GM18519 (cell line): ENCODE measurements around the gene MPEG1.

Experiments
- ATAC-seq: cut with Tn5 transposase; IDR thresholded peaks from one replicate; pipeline ENCODE4 v1.9.1; 2021; ENCODE audit warnings: mild to moderate bottlenecking, moderate library complexity; ENCODE audit not compliant: unreplicated experiment, low FRiP score

The MPEG1 gene

DNA sequence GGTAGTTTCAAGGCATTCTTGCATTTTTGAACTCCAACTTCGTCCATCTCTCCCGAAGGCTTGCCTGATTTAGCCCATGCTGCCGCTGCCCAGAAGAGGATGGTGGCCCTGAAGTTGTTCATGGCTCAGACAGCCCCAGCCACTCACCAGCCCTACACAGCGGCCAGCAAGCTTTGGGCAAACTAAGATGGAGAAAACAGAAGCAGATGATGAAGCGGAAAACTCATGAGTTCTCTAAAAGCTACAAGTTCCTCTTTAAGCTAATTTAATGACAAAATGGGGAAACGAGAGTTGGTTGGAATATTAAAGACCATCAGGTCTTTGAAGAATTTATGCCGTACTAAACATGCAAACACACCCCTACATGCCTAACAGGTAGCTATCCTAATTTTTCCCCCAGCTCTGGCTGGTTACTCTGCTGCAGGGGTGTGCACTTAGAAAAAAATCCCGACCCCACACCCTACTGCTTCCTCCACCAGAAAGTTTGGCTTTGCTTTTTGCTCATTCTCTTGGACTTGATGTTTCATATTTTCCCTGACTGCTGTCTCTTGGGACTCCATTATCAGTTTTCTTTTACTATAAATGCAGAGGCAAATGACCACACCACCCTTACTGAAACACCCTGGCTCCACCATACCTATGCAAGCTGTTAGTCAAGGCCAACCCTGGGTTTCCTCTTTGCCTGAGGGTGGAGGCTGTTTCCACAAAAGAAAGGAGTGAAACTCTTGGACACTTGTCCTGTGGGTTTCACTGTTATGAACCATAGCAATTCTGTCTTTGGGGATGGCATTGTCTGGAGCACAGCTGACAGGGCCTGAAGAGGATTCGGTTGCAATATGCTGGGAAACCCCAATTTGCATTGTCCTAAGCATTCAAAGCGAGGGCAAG, at the start of gene MPEG1:
Gene MPEG1, minus strand, starts transcription at position 184 of the 888 bp plus-strand sequence. Its CDS starts 62 bp downstream, at position 122.
- ATAC-seq = no peak

- no peak for ATAC-seq
Measured at GRCh38 chr11:59262177-59262818, 49.6 kb upstream of the MPEG1 start.

GRCh38 chr11:59261150-59261549, 48.4 kb upstream of the MPEG1 start:
- no peak for ATAC-seq

GRCh38 chr11:59259867-59260475, 47.2 kb upstream of the MPEG1 start:
- no peak for ATAC-seq

DNA sequence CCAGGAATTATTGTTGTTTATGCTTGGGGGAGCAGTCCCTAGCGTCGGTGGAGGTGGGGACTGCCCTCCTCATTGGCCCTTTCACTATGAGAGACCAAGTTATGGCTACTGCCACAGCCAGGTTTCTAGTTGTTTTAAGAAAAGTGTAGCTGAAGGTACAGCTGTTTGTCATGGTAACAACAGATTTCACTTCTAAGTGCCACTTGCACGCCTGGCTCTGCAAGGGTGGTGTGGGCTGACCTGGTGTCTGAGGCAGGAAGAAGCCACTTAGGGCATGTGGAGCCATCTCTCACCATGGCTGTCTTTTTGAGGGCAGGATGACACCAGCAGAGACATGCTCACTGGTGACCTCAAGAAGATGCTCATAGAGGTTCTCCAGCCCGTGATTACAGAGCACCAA, 46.3 kb upstream of the MPEG1 start:
- no peak for ATAC-seq

- ATAC-seq = no peak
Measured at GRCh38 chr11:59255281-59255680, 42.6 kb upstream of the MPEG1 start.

DNA sequence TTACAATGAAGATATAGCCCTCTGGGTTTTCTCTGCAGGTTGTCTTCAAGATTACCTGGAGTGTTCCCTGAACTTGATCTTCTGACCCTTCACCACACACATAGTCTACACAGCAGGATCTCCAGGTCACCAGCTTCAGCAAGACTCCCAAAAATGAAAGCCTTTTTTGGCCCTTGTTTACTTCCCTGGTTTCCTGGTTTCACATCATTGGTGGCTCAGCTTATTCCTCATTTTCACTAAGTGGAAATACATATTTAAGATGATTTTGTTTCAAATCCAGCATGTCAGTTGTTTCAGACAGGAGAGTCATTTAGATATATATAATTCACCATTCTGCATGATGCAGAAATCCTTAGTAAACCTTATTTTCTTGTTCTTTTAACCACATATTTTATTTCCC, 41.6 kb upstream of the MPEG1 start:
- no peak for ATAC-seq

GRCh38 chr11:59253001-59253400, 40.3 kb upstream of the MPEG1 start:
- no peak for ATAC-seq

- ATAC-seq = no peak
Measured at GRCh38 chr11:59249535-59249934, 36.8 kb upstream of the MPEG1 start.

GRCh38 chr11:59247531-59248227, 35.0 kb upstream of the MPEG1 start:
- no peak for ATAC-seq

- ATAC-seq = no peak
Measured at GRCh38 chr11:59243633-59244032, 30.9 kb upstream of the MPEG1 start.

- no peak for ATAC-seq
Measured at GRCh38 chr11:59240322-59240721, 27.6 kb upstream of the MPEG1 start.

DNA sequence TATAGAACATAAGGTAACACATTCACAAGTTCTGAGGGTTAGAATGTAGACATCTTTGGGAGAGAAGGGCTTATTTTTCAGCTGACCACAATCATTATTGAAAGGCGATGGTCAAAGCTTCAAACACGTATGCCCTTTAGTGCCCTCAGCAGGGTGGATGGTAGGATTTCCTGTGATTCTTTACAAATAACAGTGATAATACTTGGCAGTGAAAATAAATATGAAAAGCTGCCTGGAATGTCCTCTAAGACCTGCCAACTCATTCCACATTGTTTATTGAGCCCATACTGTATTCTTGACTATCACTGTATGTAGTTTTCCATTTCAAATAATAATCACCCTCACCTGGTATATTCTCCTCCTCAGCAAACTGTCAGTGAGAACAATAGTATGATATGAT, 13.7 kb upstream of the MPEG1 start:
- no peak for ATAC-seq

DNA sequence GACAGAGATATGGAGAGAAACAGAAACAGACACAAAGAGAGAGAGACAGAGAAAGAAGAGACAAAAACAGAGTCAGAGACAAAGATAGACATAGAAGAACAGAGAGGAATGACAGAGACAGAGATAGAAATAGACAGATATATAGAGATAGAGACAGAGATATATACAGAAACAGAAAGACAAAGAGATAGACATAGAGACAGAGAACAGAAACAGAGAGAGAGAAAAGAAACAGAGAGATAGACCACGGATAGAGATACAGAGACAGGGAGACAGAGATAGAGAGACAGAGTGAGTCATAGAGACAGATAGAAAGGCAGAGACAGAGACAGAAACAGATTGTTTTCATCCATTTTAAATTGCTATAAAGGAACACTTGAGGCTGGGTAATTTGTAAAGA, 12.3 kb upstream of the MPEG1 start:
- no peak for ATAC-seq

GRCh38 chr11:59224351-59224928, 11.7 kb upstream of the MPEG1 start:
- no peak for ATAC-seq

DNA sequence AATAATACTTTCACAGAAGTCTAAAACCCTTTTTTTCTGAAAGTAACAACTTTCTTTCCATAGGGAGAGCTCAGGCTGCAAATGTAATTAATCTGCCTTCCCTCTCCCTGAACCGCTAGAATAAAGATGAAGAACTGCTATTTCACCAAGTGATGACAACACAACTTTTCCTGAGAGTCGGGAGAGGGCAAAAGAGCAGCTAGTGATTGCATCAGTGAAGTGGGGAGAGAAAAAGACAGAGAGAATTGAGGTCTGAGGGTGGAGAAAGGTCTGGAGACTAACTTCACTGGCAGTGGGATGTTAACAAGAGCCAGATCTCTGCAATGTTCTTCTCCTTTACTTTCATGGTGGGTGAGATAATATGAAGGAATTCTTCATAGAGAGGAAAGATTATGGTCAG, 10.9 kb upstream of the MPEG1 start:
- no peak for ATAC-seq

GRCh38 chr11:59223177-59223576, 10.4 kb upstream of the MPEG1 start:
- ATAC-seq = no peak

- no peak for ATAC-seq
Measured at GRCh38 chr11:59222464-59223060, 9.8 kb upstream of the MPEG1 start.

GRCh38 chr11:59221441-59221840, 8.7 kb upstream of the MPEG1 start:
- no peak for ATAC-seq

DNA sequence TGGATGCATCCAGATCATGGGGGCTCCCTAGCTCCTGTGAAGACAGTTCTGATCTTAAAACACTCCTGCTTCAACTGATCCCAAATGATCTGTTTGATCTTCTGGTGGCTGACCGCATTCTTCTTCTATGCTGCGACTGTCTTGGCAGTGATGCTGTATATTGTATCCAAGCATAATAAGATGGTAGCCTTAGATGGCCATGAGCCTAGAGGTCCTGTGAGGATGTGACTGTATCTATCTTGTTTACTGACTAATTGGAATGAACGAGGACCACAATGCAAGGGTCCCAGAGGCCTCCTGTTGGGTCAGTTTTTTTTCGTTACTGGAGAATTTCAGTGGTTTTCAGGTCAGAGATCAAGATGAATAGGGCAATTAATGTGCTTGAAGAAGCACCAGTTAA, 7.1 kb upstream of the MPEG1 start:
- no peak for ATAC-seq
